WTC11 (cell line): ENCODE results near the gene ADGRL3.

Experiments
- ATF2 ChIP-seq: sonication (generic); formaldehyde crosslinking; IDR thresholded peaks from 2 replicates; pipeline ENCODE4 v1.8.1; 2022; ENCODE audit warnings: low read depth, missing genetic modification reagents, borderline replicate concordance
- KAT7 ChIP-seq: sonication (generic); formaldehyde crosslinking; IDR thresholded peaks from 2 replicates; pipeline ENCODE4 v1.8.1; 2023; ENCODE audit warnings: missing genetic modification reagents, mild to moderate bottlenecking, borderline replicate concordance

DNA sequence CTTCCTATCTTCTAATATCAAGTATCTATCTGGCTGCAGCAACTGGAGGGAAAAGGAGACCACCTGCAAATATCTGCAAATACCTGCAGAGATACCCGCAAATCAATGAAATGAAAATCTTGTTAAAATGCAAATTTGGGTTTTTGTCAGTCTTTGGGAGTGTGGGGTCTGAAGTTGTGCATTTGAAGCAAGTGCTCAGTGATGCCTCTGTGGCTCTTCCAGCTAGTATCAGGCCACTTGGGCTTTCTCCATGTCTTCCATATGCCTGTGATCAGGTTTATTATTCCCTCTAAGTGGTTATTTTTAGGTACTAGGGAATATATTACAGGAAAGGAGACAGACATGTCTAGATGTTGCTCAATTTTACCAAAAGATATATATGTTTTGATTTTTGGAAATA lies 880.3 kb downstream of the ADGRL3 start:
- TF ChIP-seq KAT7, result no peak
- no peak for TF ChIP-seq ATF2
